Keratinocyte (primary cell): ENCODE results near the gene RFPL4AL1. TPM values are rescaled to one million over a fixed set of nuclear protein-coding genes. Genes with fewer than 3 reads are reported as not detected.
"Not testable (repeated sequence)": the region's sequence is repeated elsewhere in the genome, so short reads cannot be mapped to it uniquely, and the experiment has no call there.

Experiments used
- DNase-seq: peaks from one replicate; pipeline ENCODE4 v3.0.0-alpha.2; 2011; ENCODE audit warnings: low read depth, missing footprints, low spot score
- FAIRE-seq: peaks from 2 replicates; lab custom pipeline; 2011; peaks lifted over from hg19 to GRCh38; lab: Jason Lieb, UNC
- H2AFZ ChIP-seq: 2 replicates; pipeline ENCODE4 v1.6.0; 2012; ENCODE audit warnings: low read length, control low read depth, inconsistent platforms; ENCODE audit not compliant: control insufficient read depth
- H3K27ac ChIP-seq: 2 replicates; pipeline ENCODE4 v1.5.1; 2011; ENCODE audit warnings: low read length; ENCODE audit not compliant: control insufficient read depth, insufficient read depth
- H3K27me3 ChIP-seq: 3 replicates; pipeline ENCODE4 v1.6.0; 2011; ENCODE audit warnings: low read length; ENCODE audit not compliant: control insufficient read depth, insufficient read depth; ENCODE audit errors: extremely low read depth
- H3K36me3 ChIP-seq, 2 experiments: 2 replicates in 1 of 2; 3 replicates in 1 of 2; pipeline ENCODE4 v1.5.1; 2011; ENCODE audit warnings: low read length in 2 of 2, mild to moderate bottlenecking in 1 of 2; ENCODE audit not compliant: control insufficient read depth in 2 of 2, insufficient read depth in 2 of 2; ENCODE audit errors: extremely low read depth in 1 of 2
- H3K4me1 ChIP-seq: 3 replicates; pipeline ENCODE4 v1.5.1; 2011; ENCODE audit warnings: low read length; ENCODE audit not compliant: control insufficient read depth, insufficient read depth; ENCODE audit errors: extremely low read depth
- H3K4me2 ChIP-seq: 3 replicates; pipeline ENCODE4 v1.6.0; 2011; ENCODE audit warnings: low read depth, low read length; ENCODE audit not compliant: control insufficient read depth, insufficient read depth; ENCODE audit errors: extremely low read depth
- H3K4me3 ChIP-seq, 3 experiments: fragments of 200-600 bp in 1 of 3; sonication (generic) in 1 of 3; 2 replicates in 2 of 3; 3 replicates in 1 of 3; pipeline ENCODE4 v1.5.1; 2011 to 2016; ENCODE audit warnings: low read length in 3 of 3, mild to moderate bottlenecking in 3 of 3, control low read depth in 2 of 3, inconsistent platforms in 1 of 3, low read depth in 1 of 3, mixed read lengths in 1 of 3, mixed run types in 1 of 3, moderate library complexity in 1 of 3; ENCODE audit not compliant: control insufficient read depth in 2 of 3, insufficient read depth in 2 of 3; ENCODE audit errors: extremely low read depth in 1 of 3
- H3K79me2 ChIP-seq: 2 replicates; pipeline ENCODE4 v1.6.0; 2012; ENCODE audit warnings: low read length; ENCODE audit not compliant: control insufficient read depth, insufficient read depth
- H3K9ac ChIP-seq: 3 replicates; pipeline ENCODE4 v1.6.0; 2011; ENCODE audit warnings: low read length; ENCODE audit not compliant: control insufficient read depth, insufficient read depth; ENCODE audit errors: extremely low read depth
- H3K9me1 ChIP-seq: 3 replicates; pipeline ENCODE4 v1.6.0; 2011; ENCODE audit warnings: low read length; ENCODE audit not compliant: control insufficient read depth, insufficient read depth; ENCODE audit errors: extremely low read depth
- H3K9me3 ChIP-seq: 2 replicates; pipeline ENCODE4 v1.5.1; 2012; ENCODE audit warnings: low read depth, low read length; ENCODE audit not compliant: control insufficient read depth
- H4K20me1 ChIP-seq: 3 replicates; pipeline ENCODE4 v1.6.0; 2011; ENCODE audit warnings: low read length; ENCODE audit not compliant: control insufficient read depth, insufficient read depth; ENCODE audit errors: extremely low read depth
- EZH2 ChIP-seq: IDR thresholded peaks from one replicate; pipeline ENCODE4 v1.6.1; 2012; ENCODE audit warnings: inconsistent platforms, mild to moderate bottlenecking, low read length, moderate library complexity
- dilution Hi-C: fragments of 300-500 bp; cut with MboI; formaldehyde crosslinking; loops from one replicate; pipeline ENCODE4 v1.7.0; 2020; ENCODE audit warnings: low sequenced_read_pairs; ENCODE audit not compliant: extremely low pct_ligation_motif_present
- polyA plus RNA-seq, 5 experiments: library from polyadenylated mRNA; depleted of rRNA in 3 of 5; stranded (reverse) in 3 of 5; stranded (forward) in 1 of 5; unstranded in 1 of 5; fragments of >200 nt; gene quantifications; 1 replicate in 1 of 5; 2 replicates in 3 of 5; 3 replicates in 1 of 5; pipeline versions ENCODE4 v1.2.1 to v1.2.3, GENCODE V29; 2011 to 2012; ENCODE audit warnings: missing spikeins in 2 of 5, low read depth in 1 of 5, low replicate concordance in 1 of 5
- TF ChIP-seq, protein P1 (sequence below), 3 experiments: IDR thresholded peaks in 1 of 3; conservative IDR thresholded peaks in 1 of 3; optimal IDR thresholded peaks in 1 of 3; 2 replicates in 2 of 3; 3 replicates in 1 of 3; pipeline versions ENCODE3 to v1.5.1; 2011; ENCODE audit warnings: low read length in 3 of 3, mild to moderate bottlenecking in 3 of 3, moderate library complexity in 2 of 3, control low read depth in 1 of 3, inconsistent platforms in 1 of 3; ENCODE audit not compliant: insufficient read depth in 2 of 3; ENCODE audit errors: extremely low read depth in 1 of 3

Gene RFPL4AL1
- polyA plus RNA-seq, 1 donor (not counting 4 experiments of a cell fraction or from before 2014, with no cell fraction given): not detected

- no peak overlapping the region for H3K9ac ChIP-seq
- H3K27ac ChIP-seq: no peak overlapping the region
- no peak for FAIRE-seq
- no peaks in the 10 kb centered on the region for H3K9me3 ChIP-seq
- H3K79me2 ChIP-seq: no peaks in the 10 kb centered on the region
- no peak for DNase-seq
- H3K9me1 ChIP-seq: no peaks in the 10 kb centered on the region
- no peaks in the 10 kb centered on the region for H3K27me3 ChIP-seq
- H4K20me1 ChIP-seq: no peaks in the 10 kb centered on the region
- dilution Hi-C loops: no loop called here
- no peak overlapping the region for H3K4me2 ChIP-seq
- no peaks in the 10 kb centered on the region for H3K4me1 ChIP-seq
- H2AFZ ChIP-seq: no peak overlapping the region
- H3K36me3 ChIP-seq: no peaks in the 10 kb centered on the region
- H3K4me3 ChIP-seq: no peak overlapping the region
- no peak for TF ChIP-seq EZH2
- TF ChIP-seq, protein P1, sequence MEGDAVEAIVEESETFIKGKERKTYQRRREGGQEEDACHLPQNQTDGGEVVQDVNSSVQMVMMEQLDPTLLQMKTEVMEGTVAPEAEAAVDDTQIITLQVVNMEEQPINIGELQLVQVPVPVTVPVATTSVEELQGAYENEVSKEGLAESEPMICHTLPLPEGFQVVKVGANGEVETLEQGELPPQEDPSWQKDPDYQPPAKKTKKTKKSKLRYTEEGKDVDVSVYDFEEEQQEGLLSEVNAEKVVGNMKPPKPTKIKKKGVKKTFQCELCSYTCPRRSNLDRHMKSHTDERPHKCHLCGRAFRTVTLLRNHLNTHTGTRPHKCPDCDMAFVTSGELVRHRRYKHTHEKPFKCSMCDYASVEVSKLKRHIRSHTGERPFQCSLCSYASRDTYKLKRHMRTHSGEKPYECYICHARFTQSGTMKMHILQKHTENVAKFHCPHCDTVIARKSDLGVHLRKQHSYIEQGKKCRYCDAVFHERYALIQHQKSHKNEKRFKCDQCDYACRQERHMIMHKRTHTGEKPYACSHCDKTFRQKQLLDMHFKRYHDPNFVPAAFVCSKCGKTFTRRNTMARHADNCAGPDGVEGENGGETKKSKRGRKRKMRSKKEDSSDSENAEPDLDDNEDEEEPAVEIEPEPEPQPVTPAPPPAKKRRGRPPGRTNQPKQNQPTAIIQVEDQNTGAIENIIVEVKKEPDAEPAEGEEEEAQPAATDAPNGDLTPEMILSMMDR (optimal IDR thresholded peaks at IDR 0.05 in 1 of 3, IDR thresholded peaks at IDR 0.05 in 1 of 3, conservative IDR thresholded peaks at IDR 0.05 in 1 of 3; ENCODE audit: extremely low read depth in 1 of 3, insufficient read depth in 2 of 3, low read length in 3 of 3): no peak
Measured at GRCh38 chr19:55753401-55753800, 15.5 kb upstream of the RFPL4AL1 start.

DNA sequence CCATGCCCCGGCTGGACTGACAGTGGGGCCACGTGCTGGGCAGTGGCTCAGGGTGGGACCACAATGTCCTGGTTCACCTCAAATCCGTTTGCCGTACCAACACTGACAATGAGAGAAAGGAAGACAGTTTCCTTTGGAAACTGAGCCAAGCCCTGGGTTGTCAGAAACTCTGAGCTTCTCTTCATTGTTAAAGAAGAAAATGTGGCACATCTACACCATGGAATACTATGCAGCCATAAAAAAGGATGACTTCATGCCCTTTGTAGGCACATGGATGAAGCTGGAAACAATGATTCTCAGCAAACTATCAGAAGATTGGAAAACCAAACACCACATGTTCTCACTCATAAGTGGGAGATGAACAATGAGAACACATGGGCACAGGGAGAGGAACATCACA is 12.1 kb upstream of the RFPL4AL1 start:
- dilution Hi-C loops, H3K36me3 ChIP-seq, FAIRE-seq, H3K79me2 ChIP-seq, H3K4me3 ChIP-seq, DNase-seq, H3K27me3 ChIP-seq, H3K9me3 ChIP-seq, H3K4me1 ChIP-seq, H3K9ac ChIP-seq, H3K9me1 ChIP-seq, H2AFZ ChIP-seq, H3K4me2 ChIP-seq, H4K20me1 ChIP-seq, H3K27ac ChIP-seq: not testable (repeated sequence)

- H3K4me3 ChIP-seq, H3K4me2 ChIP-seq, H3K27me3 ChIP-seq, H3K9me3 ChIP-seq, DNase-seq, H3K36me3 ChIP-seq, H3K27ac ChIP-seq, H3K9me1 ChIP-seq, FAIRE-seq, H3K4me1 ChIP-seq, H2AFZ ChIP-seq, H4K20me1 ChIP-seq, H3K9ac ChIP-seq, H3K79me2 ChIP-seq, dilution Hi-C loops: not testable (repeated sequence)
Measured at GRCh38 chr19:55758797-55759196, 10.1 kb upstream of the RFPL4AL1 start, which contains the start of gene RFPL4A. TSS of gene RFPL4A (plus strand) at chr19:55759097. CDS start at chr19:55761801, 2,704 bp downstream.
